Osteocyte (in vitro differentiated cells): ENCODE measurements around the gene SPDEF. TPM values are rescaled to one million over a fixed set of nuclear protein-coding genes. Genes with fewer than 3 reads are reported as not detected.

ENCODE experiments used
- DNase-seq: peaks from one replicate; pipeline ENCODE4 v3.0.0; 2021; ENCODE audit warnings: mixed read lengths; ENCODE audit not compliant: unreplicated experiment; ENCODE audit errors: extremely low spot score
- H3K27ac Mint-ChIP-seq: one replicate; pipeline ENCODE4 v1.8.0; 2021; ENCODE audit warnings: mild to moderate bottlenecking, mixed read lengths; ENCODE audit not compliant: unreplicated experiment
- H3K27me3 Mint-ChIP-seq: one replicate; pipeline ENCODE4 v1.8.0; 2021; ENCODE audit warnings: mixed read lengths; ENCODE audit not compliant: unreplicated experiment
- H3K36me3 Mint-ChIP-seq: one replicate; pipeline ENCODE4 v1.8.0; 2021; ENCODE audit warnings: mixed read lengths; ENCODE audit not compliant: unreplicated experiment
- H3K4me1 Mint-ChIP-seq: one replicate; pipeline ENCODE4 v1.8.0; 2021; ENCODE audit warnings: mixed read lengths; ENCODE audit not compliant: unreplicated experiment
- H3K4me3 Mint-ChIP-seq: one replicate; pipeline ENCODE4 v1.8.0; 2021; ENCODE audit warnings: mild to moderate bottlenecking, moderate library complexity, mixed read lengths; ENCODE audit not compliant: unreplicated experiment
- H3K9me3 Mint-ChIP-seq: one replicate; pipeline ENCODE4 v1.8.0; 2021; ENCODE audit warnings: mixed read lengths; ENCODE audit not compliant: unreplicated experiment
- total RNA-seq: library from RNA; stranded (reverse); gene quantifications from 2 replicates; pipeline ENCODE4 v1.2.1, GENCODE V29; 2021
- TF ChIP-seq, protein P1 (sequence below): fragments of 200-600 bp; sonication (generic); IDR thresholded peaks from 2 replicates; pipeline ENCODE4 v1.5.0; 2021; ENCODE audit warnings: antibody characterized with exemption, mild to moderate bottlenecking, moderate library complexity

Gene SPDEF
- total RNA-seq, 1 donor from 2014 or later, result not detected

DNA sequence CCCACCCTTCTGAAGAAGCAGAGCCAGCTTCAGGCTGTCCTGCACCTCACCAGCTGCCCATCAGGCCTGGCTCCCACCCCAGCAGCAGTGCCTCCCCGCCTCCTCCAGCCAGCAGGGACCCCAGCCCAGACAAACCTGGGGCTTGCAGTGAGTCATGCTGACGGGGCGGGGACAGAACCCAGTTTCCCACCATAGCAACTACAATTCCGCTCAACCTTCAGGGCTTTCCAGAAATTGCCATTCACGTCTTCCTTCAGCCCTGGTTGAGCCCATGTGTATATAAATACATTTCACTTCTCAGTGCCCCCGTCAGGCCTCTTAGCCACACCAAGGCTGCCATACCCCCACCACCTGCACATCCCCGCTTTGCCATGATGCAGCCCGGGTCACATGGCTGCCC is 4.4 kb downstream of the SPDEF start:
- Mint-ChIP-seq H3K27ac (no peak overlapping the region), H3K4me1 (peaks cover 9% of the 10 kb centered on the region)
- no peak for DNase-seq

DNA sequence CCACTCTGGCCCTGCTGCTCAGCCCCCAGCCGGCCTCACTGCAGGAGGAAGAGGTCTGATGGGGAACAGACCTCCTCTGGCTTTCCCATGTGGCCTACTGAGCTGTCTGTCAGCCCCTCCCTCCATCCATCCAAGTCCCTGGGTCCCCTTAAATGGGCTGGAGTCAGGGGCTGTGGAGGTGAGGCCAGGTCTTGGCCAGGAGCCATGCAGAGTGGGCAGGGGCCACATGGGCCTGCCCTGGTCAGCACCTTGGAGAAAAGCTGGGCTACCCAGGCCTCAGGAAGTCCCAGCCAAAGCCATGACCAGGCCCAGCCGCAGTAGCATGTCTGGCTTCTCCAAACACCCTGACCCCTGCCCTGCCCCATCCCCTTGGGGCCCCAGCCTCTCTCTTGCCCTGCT is 6.3 kb downstream of the SPDEF start:
- no peaks in the 10 kb centered on the region for H3K36me3 Mint-ChIP-seq
- H3K4me3 Mint-ChIP-seq, result no peak overlapping the region
- H3K4me1 Mint-ChIP-seq, result peaks cover 16% of the 10 kb centered on the region
- H3K27me3 Mint-ChIP-seq, result peaks cover 3% of the 10 kb centered on the region
- TF ChIP-seq, protein P1, sequence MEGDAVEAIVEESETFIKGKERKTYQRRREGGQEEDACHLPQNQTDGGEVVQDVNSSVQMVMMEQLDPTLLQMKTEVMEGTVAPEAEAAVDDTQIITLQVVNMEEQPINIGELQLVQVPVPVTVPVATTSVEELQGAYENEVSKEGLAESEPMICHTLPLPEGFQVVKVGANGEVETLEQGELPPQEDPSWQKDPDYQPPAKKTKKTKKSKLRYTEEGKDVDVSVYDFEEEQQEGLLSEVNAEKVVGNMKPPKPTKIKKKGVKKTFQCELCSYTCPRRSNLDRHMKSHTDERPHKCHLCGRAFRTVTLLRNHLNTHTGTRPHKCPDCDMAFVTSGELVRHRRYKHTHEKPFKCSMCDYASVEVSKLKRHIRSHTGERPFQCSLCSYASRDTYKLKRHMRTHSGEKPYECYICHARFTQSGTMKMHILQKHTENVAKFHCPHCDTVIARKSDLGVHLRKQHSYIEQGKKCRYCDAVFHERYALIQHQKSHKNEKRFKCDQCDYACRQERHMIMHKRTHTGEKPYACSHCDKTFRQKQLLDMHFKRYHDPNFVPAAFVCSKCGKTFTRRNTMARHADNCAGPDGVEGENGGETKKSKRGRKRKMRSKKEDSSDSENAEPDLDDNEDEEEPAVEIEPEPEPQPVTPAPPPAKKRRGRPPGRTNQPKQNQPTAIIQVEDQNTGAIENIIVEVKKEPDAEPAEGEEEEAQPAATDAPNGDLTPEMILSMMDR, result no peak
- no peak overlapping the region for H3K27ac Mint-ChIP-seq
- DNase-seq, result no peak
- H3K9me3 Mint-ChIP-seq, result no peaks in the 10 kb centered on the region

More for the DNA sequence above, 4.4 kb downstream of the SPDEF start:
- Mint-ChIP-seq H3K4me3 (no peak overlapping the region), H3K9me3 (no peaks in the 10 kb centered on the region), H3K27me3 (peaks cover 3% of the 10 kb centered on the region), H3K36me3 (no peaks in the 10 kb centered on the region)
- TF ChIP-seq, protein P1, result no peak

DNA sequence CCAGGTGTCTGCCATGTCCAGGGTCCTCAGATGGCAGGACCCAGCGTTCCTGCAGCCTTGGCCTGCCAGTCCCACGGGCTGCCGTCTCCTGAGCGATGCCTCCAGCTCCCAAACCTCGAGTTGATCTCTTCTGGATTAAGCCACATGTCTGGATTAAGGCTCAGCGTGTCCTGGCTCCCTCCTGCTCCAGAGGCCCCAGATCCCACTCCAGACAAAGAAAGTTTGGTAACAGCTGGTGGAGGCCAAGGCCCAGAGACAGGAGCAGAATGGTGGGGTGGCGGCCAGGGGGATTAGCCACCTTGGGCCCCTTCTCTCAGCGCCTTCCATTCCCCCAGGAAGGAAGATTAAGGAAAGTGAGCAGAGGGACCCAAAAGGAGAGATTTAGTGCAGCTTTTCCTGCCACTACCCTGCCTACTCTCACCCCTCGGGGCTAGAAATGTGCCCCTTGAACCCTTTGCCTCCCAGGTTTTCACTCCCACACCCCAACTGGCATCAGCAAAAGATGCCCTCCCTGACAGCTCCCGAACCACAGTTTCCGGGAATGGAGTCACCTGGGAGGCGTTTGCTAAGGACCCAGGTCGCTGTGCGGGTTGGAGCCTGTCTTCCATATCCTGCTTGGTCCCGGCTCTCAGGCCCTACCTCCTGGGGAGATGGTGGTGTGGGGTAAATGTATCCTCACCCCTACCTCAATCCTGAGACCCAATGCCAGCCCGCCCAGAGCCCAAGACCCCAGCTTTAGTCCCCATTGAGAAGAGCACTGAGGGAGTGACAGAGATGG is 6.9 kb downstream of the SPDEF start:
- Mint-ChIP-seq H3K27me3 (peaks cover 3% of the 10 kb centered on the region), H3K4me3 (no peak overlapping the region), H3K9me3 (no peaks in the 10 kb centered on the region), H3K36me3 (no peaks in the 10 kb centered on the region), H3K27ac (no peak overlapping the region), H3K4me1 (peaks cover 16% of the 10 kb centered on the region)
- TF ChIP-seq, protein P1, result no peak
- DNase-seq, result no peak

DNA sequence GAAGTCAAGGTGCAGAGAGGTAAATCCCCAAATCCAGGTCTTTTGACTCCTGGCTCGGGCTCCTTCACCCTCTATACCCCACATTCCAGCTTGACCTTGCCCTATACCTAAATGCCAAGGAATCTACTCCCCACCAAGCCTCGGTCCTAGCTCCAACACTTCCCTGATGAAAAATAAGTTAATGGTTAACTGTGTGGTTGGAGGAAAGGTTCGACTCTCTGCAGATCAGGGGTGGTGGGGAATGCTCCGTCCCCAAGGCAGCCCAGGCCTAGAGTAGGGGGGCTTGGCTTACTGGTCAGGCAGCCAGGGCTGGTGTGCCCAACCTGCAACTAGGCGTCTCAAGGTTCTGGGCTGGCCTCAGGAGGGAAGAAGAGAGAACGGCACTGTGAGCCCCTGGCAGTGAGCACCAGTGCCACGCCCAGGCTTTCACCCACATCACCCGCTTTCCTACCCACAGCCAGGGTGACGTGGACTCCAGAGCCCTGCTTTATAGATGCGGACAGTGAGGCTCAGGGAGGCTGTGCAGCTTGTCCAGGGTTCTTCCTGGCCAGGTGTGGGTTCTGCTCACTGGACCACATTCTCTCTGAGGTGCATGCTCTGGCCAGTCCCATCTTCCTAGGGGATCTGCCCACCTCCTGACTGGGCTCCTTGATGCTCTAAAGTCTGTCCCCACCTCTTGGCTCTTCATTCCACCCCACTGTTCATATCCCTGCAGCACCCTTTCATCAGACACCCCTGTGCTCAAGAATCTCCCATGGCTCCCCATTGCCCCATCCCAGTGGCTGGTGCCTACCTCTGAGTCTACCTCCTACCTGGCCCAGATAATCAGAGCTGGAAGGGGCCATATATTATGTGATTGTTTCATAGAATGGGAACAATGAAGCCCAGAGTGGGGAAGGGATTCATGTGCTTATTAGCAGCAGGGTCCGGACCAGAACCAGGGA is 8.2 kb downstream of the SPDEF start:
- Mint-ChIP-seq H3K36me3 (no peaks in the 10 kb centered on the region), H3K4me1 (peaks cover 16% of the 10 kb centered on the region), H3K9me3 (no peaks in the 10 kb centered on the region), H3K4me3 (no peak overlapping the region), H3K27ac (no peak overlapping the region), H3K27me3 (peaks cover 3% of the 10 kb centered on the region)
- DNase-seq, result no peak
- TF ChIP-seq, protein P1, result no peak
